H1 (cell line): ENCODE results near the gene SGK1.

ENCODE experiments used
- BACH1 ChIP-seq: IDR thresholded peaks from 2 replicates; pipeline ENCODE4 v1.6.1; 2012; ENCODE audit warnings: low read length, improper control_type of control experiment
- CEBPB ChIP-seq: IDR thresholded peaks from 2 replicates; pipeline ENCODE4 v1.6.1; 2012; ENCODE audit warnings: low read depth, low read length
- CTCF ChIP-seq, 3 experiments: IDR thresholded peaks; 1 replicate in 2 of 3; 2 replicates in 1 of 3; pipeline versions ENCODE4 v1.5.1 to v1.6.1; 2011; ENCODE audit warnings: low read length in 3 of 3, mild to moderate bottlenecking in 3 of 3, inconsistent platforms in 2 of 3, low read depth in 1 of 3, moderate library complexity in 1 of 3; ENCODE audit not compliant: insufficient read depth in 1 of 3; ENCODE audit errors: control extremely low read depth in 1 of 3
- EP300 ChIP-seq, 2 experiments: IDR thresholded peaks; 1 replicate in 1 of 2; 2 replicates in 1 of 2; pipeline ENCODE4 v1.6.1; 2011 to 2012; ENCODE audit warnings: low read depth in 2 of 2, low read length in 2 of 2, mild to moderate bottlenecking in 2 of 2, borderline replicate concordance in 1 of 2, inconsistent platforms in 1 of 2, moderate library complexity in 1 of 2
- EZH2 ChIP-seq: fragments of 200-600 bp; sonication (generic); IDR thresholded peaks from 2 replicates; pipeline ENCODE4 v1.7.1; 2012; ENCODE audit warnings: low read depth, mild to moderate bottlenecking, moderate library complexity, low read length, inconsistent platforms; ENCODE audit not compliant: severe bottlenecking
- HDAC2 ChIP-seq, 2 experiments: fragments of 300-600 bp in 1 of 2; sonication (generic) in 1 of 2; IDR thresholded peaks; 2 replicates each; pipeline ENCODE4 v1.6.1; 2011 to 2012; ENCODE audit warnings: low read depth in 2 of 2, low read length in 2 of 2, mild to moderate bottlenecking in 2 of 2, moderate library complexity in 2 of 2, borderline replicate concordance in 1 of 2, inconsistent platforms in 1 of 2
- JUND ChIP-seq: IDR thresholded peaks from 2 replicates; pipeline ENCODE4 v1.6.1; 2011; ENCODE audit warnings: mild to moderate bottlenecking, improper control_type of control experiment, low read length
- POLR2A ChIP-seq, 2 experiments: IDR thresholded peaks; 1 replicate in 1 of 2; 2 replicates in 1 of 2; pipeline ENCODE4 v1.6.1; 2011; ENCODE audit warnings: low read depth in 2 of 2, low read length in 2 of 2, mild to moderate bottlenecking in 2 of 2; ENCODE audit errors: control extremely low read depth in 1 of 2
- RBBP5 ChIP-seq: IDR thresholded peaks from 2 replicates; pipeline ENCODE4 v1.7.1; 2012; ENCODE audit warnings: low read depth, mild to moderate bottlenecking, inconsistent platforms, low read length, moderate library complexity, borderline replicate concordance
- SIN3A ChIP-seq, 2 experiments: IDR thresholded peaks in 1 of 2; conservative IDR thresholded peaks in 1 of 2; 2 replicates each; pipeline ENCODE4 v1.6.1; 2011 to 2012; ENCODE audit warnings: low read length in 2 of 2, improper control_type of control experiment in 1 of 2, low read depth in 1 of 2, mild to moderate bottlenecking in 1 of 2
- TAF1 ChIP-seq: IDR thresholded peaks from 2 replicates; pipeline ENCODE4 v1.6.1; 2011; ENCODE audit warnings: mild to moderate bottlenecking, low read depth, low read length
- USF2 ChIP-seq: IDR thresholded peaks from 2 replicates; pipeline ENCODE4 v1.6.1; 2011; ENCODE audit warnings: low read length, improper control_type of control experiment
- YY1 ChIP-seq: IDR thresholded peaks from 2 replicates; pipeline ENCODE4 v1.6.1; 2011; ENCODE audit warnings: low read depth, mild to moderate bottlenecking, low read length

- TF ChIP-seq EP300 (IDR thresholded peaks at IDR 0.05; ENCODE audit: borderline replicate concordance in 1 of 2, low read depth in 2 of 2, low read length in 2 of 2): no peak
- no peak for TF ChIP-seq CEBPB
- TF ChIP-seq USF2: no peak
- TF ChIP-seq EZH2: no peak
- no peak for TF ChIP-seq HDAC2 (IDR thresholded peaks at IDR 0.05; ENCODE audit: borderline replicate concordance in 1 of 2, low read depth in 2 of 2, low read length in 2 of 2)
- TF ChIP-seq RBBP5: no peak
- no peak for TF ChIP-seq BACH1
- no peak for TF ChIP-seq CTCF (IDR thresholded peaks at IDR 0.05; ENCODE audit: control extremely low read depth in 1 of 3, insufficient read depth in 1 of 3, low read depth in 1 of 3, low read length in 3 of 3)
- no peak for TF ChIP-seq JUND
- TF ChIP-seq POLR2A (IDR thresholded peaks at IDR 0.05; ENCODE audit: control extremely low read depth in 1 of 2, low read depth in 2 of 2, low read length in 2 of 2): no peak
- no peak for TF ChIP-seq TAF1
- no peak for TF ChIP-seq SIN3A (conservative IDR thresholded peaks at IDR 0.05 in 1 of 2, IDR thresholded peaks at IDR 0.05 in 1 of 2; ENCODE audit: low read depth in 1 of 2, low read length in 2 of 2)
- TF ChIP-seq YY1: no peak
Observed at GRCh38 chr6:134187751-134188150, 130.2 kb downstream of the SGK1 start.
